H1 (cell line): ENCODE measurements around the gene SH3TC2. TPM values are rescaled to one million over a fixed set of nuclear protein-coding genes. Genes with fewer than 3 reads are reported as not detected.

Experiments used
- CTCF ChIA-PET: fragments of 300-600 bp; sonication (Branson Sonifier 250); formaldehyde crosslinking; loops from one replicate; lab custom pipeline; 2021; ENCODE audit not compliant: partially characterized antibody; lab: Charles Lee
- POLR2A ChIA-PET: fragments of 300-600 bp; sonication (Branson Sonifier 250); formaldehyde crosslinking; loops from one replicate; lab custom pipeline; 2021; ENCODE audit warnings: inconsistent platforms; ENCODE audit not compliant: partially characterized antibody; lab: Charles Lee
- DNase-seq, 2 experiments: peaks; one replicate each; pipeline versions ENCODE4 v3.0.0 to v3.0.0-alpha.2; 2010 to 2022; ENCODE audit warnings: low spot score in 2 of 2, low read depth in 1 of 2, mixed read lengths in 1 of 2
- FAIRE-seq: peaks from 2 replicates; lab custom pipeline; 2011; peaks lifted over from hg19 to GRCh38; lab: Jason Lieb, UNC
- H2AFZ ChIP-seq: 2 replicates; pipeline ENCODE4 v1.8.1; 2012; ENCODE audit warnings: low read length, inconsistent platforms
- H2AK5ac ChIP-seq: 2 replicates; pipeline ENCODE4 v1.6.1; 2013; ENCODE audit warnings: low read depth, low read length
- H2BK120ac ChIP-seq: replicated peaks from 2 replicates; pipeline ENCODE3; 2013; ENCODE audit warnings: low read depth, low read length, inconsistent platforms
- H2BK12ac ChIP-seq: 2 replicates; pipeline ENCODE4 v1.6.1; 2013; ENCODE audit warnings: low read depth, low read length
- H2BK15ac ChIP-seq: 2 replicates; pipeline ENCODE4 v1.6.1; 2013; ENCODE audit warnings: low read length
- H2BK20ac ChIP-seq: 2 replicates; pipeline ENCODE4 v1.6.1; 2013; ENCODE audit warnings: low read length
- H2BK5ac ChIP-seq: 2 replicates; pipeline ENCODE4 v1.6.1; 2013; ENCODE audit warnings: low read depth, low read length
- H3K14ac ChIP-seq: 2 replicates; pipeline ENCODE4 v1.6.1; 2013; ENCODE audit warnings: inconsistent platforms; ENCODE audit not compliant: insufficient read length
- H3K18ac ChIP-seq: 2 replicates; pipeline ENCODE4 v1.6.1; 2013; ENCODE audit warnings: low read length; ENCODE audit errors: extremely low read depth
- H3K23ac ChIP-seq: 2 replicates; pipeline ENCODE4 v1.6.1; 2013; ENCODE audit warnings: inconsistent platforms; ENCODE audit not compliant: insufficient read length
- H3K23me2 ChIP-seq: 2 replicates; pipeline ENCODE4 v1.6.1; 2013; ENCODE audit warnings: low read depth, low read length
- H3K27ac ChIP-seq: 2 replicates; pipeline ENCODE4 v1.6.1; 2011; ENCODE audit warnings: low read depth, low read length, inconsistent platforms
- H3K27me3 ChIP-seq, 4 experiments: replicated peaks in 1 of 4; 1 replicate in 1 of 4; 2 replicates in 3 of 4; pipeline versions ENCODE4 v1.6.1 to v1.8.1; 2011 to 2013; ENCODE audit warnings: low read length in 3 of 4, mild to moderate bottlenecking in 3 of 4, inconsistent platforms in 2 of 4, mixed read lengths in 2 of 4, moderate library complexity in 1 of 4; ENCODE audit not compliant: control insufficient read depth in 3 of 4, insufficient read depth in 3 of 4; ENCODE audit errors: extremely low read depth in 1 of 4
- H3K36me3 ChIP-seq, 4 experiments: 2 replicates each; pipeline versions ENCODE4 v1.6.1 to v1.8.1; 2011 to 2013; ENCODE audit warnings: mild to moderate bottlenecking in 4 of 4, low read length in 3 of 4, moderate library complexity in 2 of 4, control low read depth in 1 of 4, inconsistent platforms in 1 of 4; ENCODE audit not compliant: insufficient read depth in 4 of 4, control insufficient read depth in 2 of 4
- H3K4ac ChIP-seq: replicated peaks from 2 replicates; pipeline ENCODE3; 2013; ENCODE audit warnings: low read length, low read depth, mixed read lengths, inconsistent platforms; ENCODE audit not compliant: insufficient read length
- H3K4me1 ChIP-seq, 4 experiments: replicated peaks in 1 of 4; 1 replicate in 1 of 4; 2 replicates in 3 of 4; pipeline versions ENCODE4 v1.6.1 to v1.8.1; 2011 to 2013; ENCODE audit warnings: low read length in 3 of 4, inconsistent platforms in 2 of 4, mixed read lengths in 1 of 4; ENCODE audit not compliant: insufficient read depth in 4 of 4, control insufficient read depth in 3 of 4
- H3K4me2 ChIP-seq, 2 experiments: 2 replicates each; pipeline versions ENCODE4 v1.6.1 to v1.8.1; 2011 to 2013; ENCODE audit warnings: low read depth in 2 of 2, low read length in 2 of 2, control low read depth in 1 of 2, inconsistent platforms in 1 of 2, mild to moderate bottlenecking in 1 of 2; ENCODE audit not compliant: insufficient read depth in 1 of 2
- H3K4me3 ChIP-seq, 4 experiments: fragments of 200-600, 300-600 bp in 1 of 4; sonication (generic), shearing (Covaris generic), sonication (Bioruptor Twin) in 1 of 4; 2 replicates each; pipeline versions ENCODE4 v1.5.1 to v1.8.1; 2011 to 2016; ENCODE audit warnings: low read length in 4 of 4, low read depth in 3 of 4, control low read depth in 2 of 4, inconsistent platforms in 2 of 4, mild to moderate bottlenecking in 2 of 4, mixed read lengths in 1 of 4, moderate library complexity in 1 of 4; ENCODE audit not compliant: insufficient read depth in 2 of 4; ENCODE audit errors: extremely low read depth in 1 of 4
- H3K56ac ChIP-seq: replicated peaks from 2 replicates; pipeline ENCODE3; 2013; ENCODE audit warnings: low read depth, mild to moderate bottlenecking, mixed read lengths, low read length, inconsistent platforms; ENCODE audit not compliant: insufficient read length
- H3K79me1 ChIP-seq: 2 replicates; pipeline ENCODE4 v1.6.1; 2013; ENCODE audit warnings: low read depth, low read length, control low read depth
- H3K79me2 ChIP-seq, 2 experiments: 2 replicates each; pipeline versions ENCODE4 v1.6.1 to v1.8.1; 2012 to 2013; ENCODE audit warnings: low read length in 2 of 2, mild to moderate bottlenecking in 2 of 2, inconsistent platforms in 1 of 2; ENCODE audit not compliant: insufficient read depth in 2 of 2, control insufficient read depth in 1 of 2
- H3K9ac ChIP-seq, 4 experiments: replicated peaks in 1 of 4; 1 replicate in 1 of 4; 2 replicates in 3 of 4; pipeline versions ENCODE4 v1.6.1 to v1.8.1; 2011 to 2013; ENCODE audit warnings: low read depth in 3 of 4, low read length in 3 of 4, control low read depth in 2 of 4, mild to moderate bottlenecking in 2 of 4, moderate library complexity in 2 of 4, inconsistent platforms in 1 of 4; ENCODE audit errors: extremely low read depth in 1 of 4
- H3K9me3 ChIP-seq, 2 experiments: 2 replicates each; pipeline versions ENCODE4 v1.6.1 to v1.8.1; 2012 to 2013; ENCODE audit warnings: mild to moderate bottlenecking in 2 of 2, moderate library complexity in 2 of 2, control low read depth in 1 of 2, inconsistent platforms in 1 of 2, low read depth in 1 of 2, low read length in 1 of 2, mixed read lengths in 1 of 2; ENCODE audit not compliant: insufficient read depth in 2 of 2
- H4K20me1 ChIP-seq, 2 experiments: replicated peaks in 1 of 2; 2 replicates each; pipeline versions ENCODE3 to v1.8.1; 2011 to 2013; ENCODE audit warnings: inconsistent platforms in 2 of 2, low read length in 2 of 2, mild to moderate bottlenecking in 1 of 2; ENCODE audit not compliant: insufficient read depth in 2 of 2, control insufficient read depth in 1 of 2
- H4K5ac ChIP-seq: 2 replicates; pipeline ENCODE4 v1.6.1; 2013; ENCODE audit warnings: low read length, low read depth, mixed read lengths, inconsistent platforms; ENCODE audit not compliant: insufficient read length
- H4K8ac ChIP-seq: 2 replicates; pipeline ENCODE4 v1.8.0; 2013; ENCODE audit warnings: mild to moderate bottlenecking, moderate library complexity, low read length, inconsistent platforms; ENCODE audit not compliant: insufficient read depth; ENCODE audit errors: extremely low read depth
- H4K91ac ChIP-seq: replicated peaks from 2 replicates; pipeline ENCODE3; 2013; ENCODE audit warnings: low read length, mixed read lengths, inconsistent platforms; ENCODE audit not compliant: insufficient read length
- ATF2 ChIP-seq: IDR thresholded peaks from 2 replicates; pipeline ENCODE4 v1.6.1; 2012; ENCODE audit warnings: low read length, inconsistent platforms
- CBX5 ChIP-seq: fragments of 300-800, 300-1000 bp; sonication (generic); IDR thresholded peaks from 2 replicates; pipeline ENCODE4 v1.7.1; 2016; ENCODE audit warnings: antibody characterized with exemption, low read length, low read depth
- CBX8 ChIP-seq: fragments of 300-800, 300-1000 bp; sonication (generic); IDR thresholded peaks from 2 replicates; pipeline ENCODE4 v1.7.1; 2016; ENCODE audit warnings: low read depth, low read length, borderline replicate concordance
- EZH2 ChIP-seq: fragments of 200-600 bp; sonication (generic); IDR thresholded peaks from 2 replicates; pipeline ENCODE4 v1.7.1; 2012; ENCODE audit warnings: low read depth, mild to moderate bottlenecking, moderate library complexity, low read length, inconsistent platforms; ENCODE audit not compliant: severe bottlenecking
- HDAC2 ChIP-seq, 2 experiments: fragments of 300-600 bp in 1 of 2; sonication (generic) in 1 of 2; IDR thresholded peaks; 2 replicates each; pipeline ENCODE4 v1.6.1; 2011 to 2012; ENCODE audit warnings: low read depth in 2 of 2, low read length in 2 of 2, mild to moderate bottlenecking in 2 of 2, moderate library complexity in 2 of 2, borderline replicate concordance in 1 of 2, inconsistent platforms in 1 of 2
- HDAC6 ChIP-seq: IDR thresholded peaks from one replicate; pipeline ENCODE4 v1.7.1; 2012; ENCODE audit warnings: low read depth, mild to moderate bottlenecking, inconsistent platforms, low read length, moderate library complexity
- KDM1A ChIP-seq: fragments of 200-600, 300-600 bp; sonication (generic); IDR thresholded peaks from 2 replicates; pipeline ENCODE4 v1.7.1; 2016; ENCODE audit warnings: mild to moderate bottlenecking, low read length, borderline replicate concordance
- KDM4A ChIP-seq: IDR thresholded peaks from one replicate; pipeline ENCODE4 v1.7.1; 2012; ENCODE audit warnings: low read depth, mild to moderate bottlenecking, moderate library complexity, low read length, inconsistent platforms; ENCODE audit not compliant: severe bottlenecking
- RBBP5 ChIP-seq: IDR thresholded peaks from 2 replicates; pipeline ENCODE4 v1.7.1; 2012; ENCODE audit warnings: low read depth, mild to moderate bottlenecking, inconsistent platforms, low read length, moderate library complexity, borderline replicate concordance
- SIRT6 ChIP-seq: IDR thresholded peaks from one replicate; pipeline ENCODE4 v1.7.1; 2012; ENCODE audit warnings: low read length, inconsistent platforms
- TBP ChIP-seq: IDR thresholded peaks from 2 replicates; pipeline ENCODE4 v1.6.1; 2011; ENCODE audit warnings: low read depth, low read length, improper control_type of control experiment
- WGBS, 2 experiments: shearing (Covaris generic) in 1 of 2; methylation state at CpG; one replicate each; pipeline versions ENCODE4 v1.1.6 to v1.1.7; 2013 to 2015; ENCODE audit warnings: low lambda C conversion rate in 2 of 2, mixed read lengths in 2 of 2, inconsistent platforms in 1 of 2, low coverage in 1 of 2, missing lambda C conversion rate in 1 of 2; ENCODE audit not compliant: insufficient replicate concordance in 2 of 2, insufficient coverage in 1 of 2, insufficient read length in 1 of 2; ENCODE audit errors: extremely low coverage in 1 of 2, missing lambda C conversion rate in 1 of 2; 5-methylcytosine and 5-hydroxymethylcytosine counted together
- polyA plus RNA-seq, 7 experiments: library from polyadenylated mRNA; depleted of rRNA in 3 of 7; stranded (reverse) in 5 of 7; unstranded in 2 of 7; fragments of >200 nt in 5 of 7; fragments of 200-250 nt in 2 of 7; gene quantifications; 1 replicate in 5 of 7; 2 replicates in 1 of 7; 4 replicates in 1 of 7; pipeline versions ENCODE4 v1.2.1 to v1.2.3, GENCODE V29; 2011 to 2013; ENCODE audit warnings: missing spikeins in 2 of 7, mixed read lengths in 2 of 7
- total RNA-seq: library from RNA; stranded (reverse); fragmentation: NEBNext Ultra II Directional; extraction: Animal tissue kit (Norgen Biotek cat#: 25700); gene quantifications from 2 replicates; pipeline ENCODE4 v1.2.1, GENCODE V29; 2021

The SH3TC2 gene
- total and polyA plus RNA-seq, 2 of the 8 experiments (the other 6 are each of a cell fraction or from before 2014, with no cell fraction given) = 0.11 to 0.80 TPM

GRCh38 chr5:148974642-148975327 is 88.1 kb downstream of the SH3TC2 start:
- H2AFZ ChIP-seq = no peak overlapping the region
- no peak overlapping the region for H2BK15ac ChIP-seq
- no peaks in the 10 kb centered on the region for H3K27me3 ChIP-seq
- no peak overlapping the region for H3K4me2 ChIP-seq
- no peak overlapping the region for H3K4ac ChIP-seq
- no peak overlapping the region for H2AK5ac ChIP-seq
- H3K14ac ChIP-seq = no peak overlapping the region
- ChIA-PET POLR2A (no interaction called here), CTCF (interaction anchor here (0.9 to 10.1 kb wide), 6 partner anchors 12 to 244 kb away, joined by 3 to 92 read pairs (median 12); no protein-coding TSS in a partner anchor)
- no peaks in the 10 kb centered on the region for H3K36me3 ChIP-seq
- H3K23me2 ChIP-seq = no peaks in the 10 kb centered on the region
- WGBS, 2 experiments = 93% methylated on average over 6 of the region's 6 CpGs; no CpG with 5 or more reads in 1 of the 2 experiments
- H3K27ac ChIP-seq = no peak overlapping the region
- no peak overlapping the region for H3K18ac ChIP-seq
- DNase-seq (no peak), FAIRE-seq (no peak)
- no peak overlapping the region for H2BK12ac ChIP-seq
- no peaks in the 10 kb centered on the region for H3K79me2 ChIP-seq
- H4K5ac ChIP-seq = no peak overlapping the region
- H4K8ac ChIP-seq = no peak overlapping the region
- no peak overlapping the region for H3K23ac ChIP-seq
- no peak overlapping the region for H3K9ac ChIP-seq
- no peak overlapping the region for H2BK5ac ChIP-seq
- H3K56ac ChIP-seq = no peak overlapping the region
- no peaks in the 10 kb centered on the region for H3K79me1 ChIP-seq
- no peaks in the 10 kb centered on the region for H4K20me1 ChIP-seq
- no peaks in the 10 kb centered on the region for H3K9me3 ChIP-seq
- H2BK120ac ChIP-seq = no peak overlapping the region
- H4K91ac ChIP-seq = no peak overlapping the region
- H3K4me1 ChIP-seq = peaks cover 0 to 7% (median 3%) of the 10 kb centered on the region in 4 experiments; a peak in 4 of 7 replicates
- no peak overlapping the region for H3K4me3 ChIP-seq
- no peak overlapping the region for H2BK20ac ChIP-seq
- TF ChIP-seq KDM4A (no peak), HDAC2 (IDR thresholded peaks at IDR 0.05; ENCODE audit: borderline replicate concordance in 1 of 2, low read depth in 2 of 2, low read length in 2 of 2) (no peak), ATF2 (no peak), RBBP5 (no peak), EZH2 (no peak), SIRT6 (no peak), CBX5 (no peak), HDAC6 (no peak), KDM1A (no peak), CBX8 (no peak), TBP (no peak)
